IMR-90 (cell line): ENCODE results near the gene EDDM13.
A peak's percentile ranks its signal among the peaks of the same experiment; 100 is the strongest.

Experiments
- CEBPB ChIP-seq: IDR thresholded peaks from 2 replicates; pipeline ENCODE4 v1.6.1; 2012; ENCODE audit warnings: low read depth, low read length, improper control_type of control experiment
- MXI1 ChIP-seq: IDR thresholded peaks from 2 replicates; pipeline ENCODE4 v1.6.1; 2012; ENCODE audit warnings: low read depth, mild to moderate bottlenecking, low read length, moderate library complexity, borderline replicate concordance
- POLR2A ChIP-seq: IDR thresholded peaks from 2 replicates; pipeline ENCODE4 v1.6.1; 2012; ENCODE audit warnings: mild to moderate bottlenecking, low read depth, low read length
- RCOR1 ChIP-seq: IDR thresholded peaks from 2 replicates; pipeline ENCODE4 v1.6.1; 2012; ENCODE audit warnings: mild to moderate bottlenecking, low read length, improper control_type of control experiment; ENCODE audit not compliant: insufficient replicate concordance
- TF ChIP-seq, protein P1 (sequence below): conservative IDR thresholded peaks from 2 replicates; pipeline ENCODE4 v1.5.1; 2012; ENCODE audit warnings: mild to moderate bottlenecking, low read depth, low read length, improper control_type of control experiment

- TF ChIP-seq, protein P1, sequence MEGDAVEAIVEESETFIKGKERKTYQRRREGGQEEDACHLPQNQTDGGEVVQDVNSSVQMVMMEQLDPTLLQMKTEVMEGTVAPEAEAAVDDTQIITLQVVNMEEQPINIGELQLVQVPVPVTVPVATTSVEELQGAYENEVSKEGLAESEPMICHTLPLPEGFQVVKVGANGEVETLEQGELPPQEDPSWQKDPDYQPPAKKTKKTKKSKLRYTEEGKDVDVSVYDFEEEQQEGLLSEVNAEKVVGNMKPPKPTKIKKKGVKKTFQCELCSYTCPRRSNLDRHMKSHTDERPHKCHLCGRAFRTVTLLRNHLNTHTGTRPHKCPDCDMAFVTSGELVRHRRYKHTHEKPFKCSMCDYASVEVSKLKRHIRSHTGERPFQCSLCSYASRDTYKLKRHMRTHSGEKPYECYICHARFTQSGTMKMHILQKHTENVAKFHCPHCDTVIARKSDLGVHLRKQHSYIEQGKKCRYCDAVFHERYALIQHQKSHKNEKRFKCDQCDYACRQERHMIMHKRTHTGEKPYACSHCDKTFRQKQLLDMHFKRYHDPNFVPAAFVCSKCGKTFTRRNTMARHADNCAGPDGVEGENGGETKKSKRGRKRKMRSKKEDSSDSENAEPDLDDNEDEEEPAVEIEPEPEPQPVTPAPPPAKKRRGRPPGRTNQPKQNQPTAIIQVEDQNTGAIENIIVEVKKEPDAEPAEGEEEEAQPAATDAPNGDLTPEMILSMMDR = no peak
- no peak for TF ChIP-seq CEBPB
- TF ChIP-seq RCOR1 = no peak
- no peak; the same call in 1 of the 2 replicates for TF ChIP-seq POLR2A
- peak; percentile 89; the same call in 1 of the 2 replicates for TF ChIP-seq MXI1
These were observed 42.7 kb downstream of the EDDM13 start for GRCh38 chr19:56315077-56315828.
